ENCODE data around the gene CRTC3. TPM values are rescaled to one million over a fixed set of nuclear protein-coding genes. Genes with fewer than 3 reads are reported as not detected.

CRTC3 gene
- total and polyA plus RNA-seq, 2 of the 4 experiments (the other 2 are of a cell fraction) = 4.7 to 14.8 TPM

DNA sequence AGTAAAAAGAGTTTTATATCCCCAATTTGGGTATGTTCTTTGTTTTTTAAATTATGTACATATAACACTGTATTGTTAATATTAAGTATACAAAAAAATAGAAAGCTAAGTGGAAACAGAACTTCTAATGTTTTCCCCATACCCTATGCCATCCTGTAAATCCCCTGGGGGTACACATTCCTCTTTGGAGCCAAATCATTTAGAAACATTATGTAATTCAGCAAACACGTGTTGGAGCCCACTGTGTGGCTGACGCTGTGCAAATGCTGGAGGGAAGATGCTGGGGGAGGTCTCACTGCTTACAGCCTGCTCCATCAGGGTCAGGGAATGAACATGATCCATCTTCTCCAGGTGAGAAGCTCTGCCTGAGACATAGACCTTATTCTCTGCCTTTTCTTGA lies 52.8 kb downstream of the CRTC3 start:
- Histone ChIP-seq H4K5ac (ENCODE audit: low read depth, low read length) (no peak overlapping the region), H3K27ac (ENCODE audit: insufficient read depth, low read length) (no peak overlapping the region), H3K4me1 (ENCODE audit: control insufficient read depth, insufficient read depth, low read length) (peaks cover 7% of the 10 kb centered on the region), H3K4ac (ENCODE audit: low read depth, low read length) (no peak overlapping the region), H3K9ac (ENCODE audit: low read depth, low read length) (no peak overlapping the region), H3K79me1 (ENCODE audit: low read depth in 1 of 2, low read length in 2 of 2) (peaks cover 20 to 81% of the 10 kb centered on the region in 2 experiments), H4K8ac (ENCODE audit: low read depth in 2 of 2, low read length in 2 of 2) (no peak overlapping the region), H3K4me3 (ENCODE audit: insufficient read depth, low read depth, low read length) (no peak overlapping the region), H3K36me3 (ENCODE audit: control insufficient read depth, insufficient read depth, low read length) (peaks cover 3% of the 10 kb centered on the region; the same call in 1 of the 2 replicates), H4K91ac (ENCODE audit: insufficient read depth, low read depth, low read length) (no peak overlapping the region), H2BK15ac (ENCODE audit: low read depth, low read length) (no peak overlapping the region; the same call in 2 of the 3 replicates), H3K23ac (ENCODE audit: low read depth, low read length) (no peak overlapping the region), H2BK20ac (ENCODE audit: low read depth, low read length) (no peak overlapping the region), H2AK9ac (replicated peaks; ENCODE audit: low read depth, low read length, poor library complexity) (no peak overlapping the region), H2AK5ac (ENCODE audit: low read depth, low read length) (no peak overlapping the region), H3K27me3 (ENCODE audit: control insufficient read depth, insufficient read depth, low read length) (no peaks in the 10 kb centered on the region), H4K20me1 (ENCODE audit: insufficient read depth, low read length) (peaks cover 26% of the 10 kb centered on the region), H2BK120ac (ENCODE audit: low read depth, low read length) (no peak overlapping the region), H3K9me3 (ENCODE audit: control insufficient read depth, insufficient read depth, low read length) (no peaks in the 10 kb centered on the region), H3K14ac (replicated peaks; ENCODE audit: low read depth, low read length) (no peak overlapping the region; the same call in 1 of the 2 replicates), H3K56ac (ENCODE audit: extremely low read depth, insufficient read depth, low read length) (no peak overlapping the region), H3K18ac (ENCODE audit: low read depth, low read length) (no peak overlapping the region), H3K4me2 (ENCODE audit: low read depth, low read length) (no peak overlapping the region), H2AFZ (replicated peaks; ENCODE audit: low read length, poor library complexity) (no peak overlapping the region), H3K9me1 (ENCODE audit: insufficient read depth, low read length) (peaks cover 7% of the 10 kb centered on the region; the same call in 1 of the 2 replicates), H2BK5ac (ENCODE audit: low read depth, low read length, poor library complexity, severe bottlenecking) (no peak overlapping the region)
- CTCF ChIA-PET = no interaction called here
- ATAC-seq (ENCODE audit: low read depth) (no peak), DNase-seq (no peak)
- no CpG with 5 or more reads among the region's 2 CpGs for WGBS, 2 experiments (ENCODE audit: extremely low coverage in 2 of 2, insufficient read length in 1 of 2)
- dilution Hi-C loops (cut with HindIII; ENCODE audit: low sequenced_read_pairs, unreplicated experiment) = no loop called here
- intact Hi-C loops (cut with micrococcal nuclease) = no loop called here
- TF ChIP-seq CHD1 (IDR thresholded peaks at IDR 0.05; ENCODE audit: low read depth, low read length) = no peak
- no TSS peak for BruUV-seq (replicated peaks)
- POLR2A ChIA-PET (ENCODE audit: unreplicated experiment) = no interaction called here
- in situ Hi-C loops (cut with MboI; ENCODE audit: low sequenced_read_pairs) = no loop called here
